Stimulated activated CD4-positive, alpha-beta T cell treated with anti-CD3 and anti-CD28 coated beads, Interleukin-4, amount 100 ng/mL, for 48 hours (primary cell): ENCODE measurements around the gene NPHP3.
"Not testable (repeated sequence)": the region's sequence is repeated elsewhere in the genome, so short reads cannot be mapped to it uniquely, and the experiment has no call there.

Source experiments
- DNase-seq, 2 donors: peaks; one replicate each; pipeline ENCODE4 v3.0.0-alpha.2; 2020; ENCODE audit warnings: low read depth in 2 of 2

The NPHP3 gene, protein sequence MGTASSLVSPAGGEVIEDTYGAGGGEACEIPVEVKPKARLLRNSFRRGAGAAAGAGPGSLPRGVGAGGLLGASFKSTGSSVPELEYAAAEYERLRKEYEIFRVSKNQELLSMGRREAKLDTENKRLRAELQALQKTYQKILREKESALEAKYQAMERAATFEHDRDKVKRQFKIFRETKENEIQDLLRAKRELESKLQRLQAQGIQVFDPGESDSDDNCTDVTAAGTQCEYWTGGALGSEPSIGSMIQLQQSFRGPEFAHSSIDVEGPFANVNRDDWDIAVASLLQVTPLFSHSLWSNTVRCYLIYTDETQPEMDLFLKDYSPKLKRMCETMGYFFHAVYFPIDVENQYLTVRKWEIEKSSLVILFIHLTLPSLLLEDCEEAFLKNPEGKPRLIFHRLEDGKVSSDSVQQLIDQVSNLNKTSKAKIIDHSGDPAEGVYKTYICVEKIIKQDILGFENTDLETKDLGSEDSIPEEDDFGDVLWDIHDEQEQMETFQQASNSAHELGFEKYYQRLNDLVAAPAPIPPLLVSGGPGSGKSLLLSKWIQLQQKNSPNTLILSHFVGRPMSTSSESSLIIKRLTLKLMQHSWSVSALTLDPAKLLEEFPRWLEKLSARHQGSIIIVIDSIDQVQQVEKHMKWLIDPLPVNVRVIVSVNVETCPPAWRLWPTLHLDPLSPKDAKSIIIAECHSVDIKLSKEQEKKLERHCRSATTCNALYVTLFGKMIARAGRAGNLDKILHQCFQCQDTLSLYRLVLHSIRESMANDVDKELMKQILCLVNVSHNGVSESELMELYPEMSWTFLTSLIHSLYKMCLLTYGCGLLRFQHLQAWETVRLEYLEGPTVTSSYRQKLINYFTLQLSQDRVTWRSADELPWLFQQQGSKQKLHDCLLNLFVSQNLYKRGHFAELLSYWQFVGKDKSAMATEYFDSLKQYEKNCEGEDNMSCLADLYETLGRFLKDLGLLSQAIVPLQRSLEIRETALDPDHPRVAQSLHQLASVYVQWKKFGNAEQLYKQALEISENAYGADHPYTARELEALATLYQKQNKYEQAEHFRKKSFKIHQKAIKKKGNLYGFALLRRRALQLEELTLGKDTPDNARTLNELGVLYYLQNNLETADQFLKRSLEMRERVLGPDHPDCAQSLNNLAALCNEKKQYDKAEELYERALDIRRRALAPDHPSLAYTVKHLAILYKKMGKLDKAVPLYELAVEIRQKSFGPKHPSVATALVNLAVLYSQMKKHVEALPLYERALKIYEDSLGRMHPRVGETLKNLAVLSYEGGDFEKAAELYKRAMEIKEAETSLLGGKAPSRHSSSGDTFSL (N-terminal part only)

DNA sequence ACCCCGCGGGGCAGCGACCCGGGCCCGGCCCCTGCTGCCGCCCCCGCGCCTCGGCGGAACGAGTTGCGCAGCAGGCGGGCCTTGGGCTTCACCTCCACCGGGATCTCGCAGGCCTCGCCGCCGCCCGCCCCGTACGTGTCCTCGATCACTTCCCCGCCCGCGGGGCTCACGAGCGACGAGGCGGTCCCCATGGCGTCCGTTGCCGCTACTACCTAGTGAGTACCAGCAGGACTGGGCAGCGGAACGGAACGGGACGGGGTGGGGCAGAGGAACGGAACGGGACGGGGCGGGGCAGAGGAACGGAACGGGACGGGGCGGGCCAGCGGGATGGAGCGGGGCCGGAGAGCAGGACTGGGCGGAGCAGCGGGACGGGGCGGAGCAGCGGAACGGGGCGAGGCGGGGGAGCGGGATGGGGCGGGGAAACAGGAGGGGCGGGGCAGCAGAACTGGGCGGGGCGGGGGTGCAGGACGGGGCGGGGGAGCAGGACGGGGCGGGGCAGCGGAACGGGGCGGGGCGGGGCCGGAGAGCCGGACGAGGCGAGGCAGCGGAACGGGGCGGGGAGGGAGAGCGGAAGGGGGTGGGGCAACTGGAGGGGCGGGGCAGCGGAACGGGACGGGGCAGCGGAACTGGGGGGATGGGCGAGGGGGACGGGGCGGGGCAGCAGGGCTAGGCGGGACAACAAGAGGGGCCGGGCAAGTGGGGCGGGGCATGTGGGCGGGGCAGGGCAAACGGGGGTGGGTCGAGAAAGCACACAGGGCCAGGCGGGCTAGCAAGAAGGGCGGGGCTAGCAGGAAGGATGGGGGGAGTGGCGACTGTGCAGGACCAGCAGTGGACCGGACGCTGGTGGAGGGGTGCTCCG, at the start of gene NPHP3:
Gene NPHP3, minus strand, starts transcription at position 245 of the 859 bp plus-strand sequence. Its CDS starts 54 bp downstream, at position 191.
- DNase-seq: peak; percentile 97 to 100

DNA sequence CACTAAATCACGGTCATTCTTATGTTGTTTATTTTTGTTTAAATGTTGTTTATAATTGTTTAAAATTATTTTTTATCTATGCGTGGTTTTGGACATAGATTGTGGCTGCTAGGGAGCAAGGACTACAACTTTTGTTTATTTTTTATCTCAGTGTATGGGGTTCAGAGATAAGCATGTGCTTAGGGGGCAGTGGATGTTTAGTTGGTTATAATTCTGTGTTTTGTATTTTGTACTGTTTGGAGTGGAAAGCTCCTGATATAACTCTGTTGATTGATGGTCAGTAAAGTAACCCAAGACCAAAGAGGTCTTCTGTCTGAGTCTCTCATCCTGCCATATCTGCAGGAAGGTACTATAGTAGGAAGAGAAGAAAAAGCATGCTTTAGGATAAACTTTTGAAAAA, 36.5 kb upstream of the NPHP3 start:
- no peak for DNase-seq

DNA sequence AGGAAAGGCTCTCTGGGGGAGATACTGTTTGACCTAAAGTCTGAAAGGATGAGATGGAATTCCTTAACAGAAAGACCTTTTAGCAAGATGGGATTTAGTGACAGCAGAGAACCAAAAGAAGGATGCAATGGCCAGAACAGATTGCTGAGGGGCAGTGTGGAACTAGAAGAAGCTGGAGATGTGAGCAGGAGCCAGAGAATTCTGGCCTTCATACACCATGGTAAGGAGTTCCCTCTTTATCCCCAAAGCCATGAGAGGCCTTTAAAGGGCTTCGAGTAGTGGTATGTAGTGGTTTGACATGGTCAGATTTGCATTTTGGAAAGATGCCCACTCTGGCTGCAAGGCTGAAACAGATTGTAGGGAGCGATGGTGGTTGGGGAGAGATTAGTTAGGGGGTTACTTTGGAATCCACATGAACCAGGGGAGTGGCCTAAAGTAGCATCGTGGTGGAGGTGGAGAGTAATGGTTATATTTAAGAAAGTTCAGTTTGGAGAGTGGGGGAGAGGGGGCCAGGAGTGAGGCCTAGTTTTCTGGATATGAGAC, 34.0 kb upstream of the NPHP3 start:
- DNase-seq: no peak

DNA sequence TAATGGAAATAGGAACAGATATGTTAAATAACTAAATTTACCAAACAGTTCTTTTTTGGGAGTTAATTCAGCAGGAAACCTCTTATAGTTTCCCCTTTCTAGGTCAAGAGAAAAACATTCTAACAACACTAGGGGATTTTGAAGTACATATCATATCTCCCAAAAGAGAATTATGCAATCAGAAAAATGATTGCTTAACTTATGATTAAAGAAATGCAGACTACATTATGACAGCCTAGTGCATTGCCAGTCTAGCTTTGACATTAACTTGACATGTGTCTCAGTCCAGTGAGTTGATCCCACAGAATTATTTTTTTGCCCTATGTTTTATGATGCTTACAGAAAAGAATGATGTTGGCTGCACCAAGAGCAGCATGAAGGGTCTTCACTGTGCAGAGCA, 31.7 kb upstream of the NPHP3 start:
- DNase-seq: no peak

DNA sequence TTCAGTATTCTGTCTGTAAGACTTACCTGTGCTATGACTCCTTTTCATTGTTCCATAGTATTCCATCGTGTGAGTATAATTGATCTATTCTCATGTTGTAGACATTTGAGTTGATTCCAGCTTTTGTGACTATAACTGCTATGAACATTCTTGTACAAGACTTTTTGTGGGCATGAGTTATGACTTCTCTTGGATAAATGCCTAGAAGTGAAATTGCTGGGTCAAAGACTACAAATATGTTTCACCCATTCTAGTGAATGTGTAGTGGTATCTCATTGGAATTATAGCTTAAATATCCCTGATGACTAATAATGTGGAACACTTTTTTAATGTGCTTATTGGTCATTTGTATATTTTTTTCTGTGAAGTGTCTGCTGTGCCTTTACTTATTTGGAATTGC, 27.6 kb upstream of the NPHP3 start:
- DNase-seq: no peak

DNA sequence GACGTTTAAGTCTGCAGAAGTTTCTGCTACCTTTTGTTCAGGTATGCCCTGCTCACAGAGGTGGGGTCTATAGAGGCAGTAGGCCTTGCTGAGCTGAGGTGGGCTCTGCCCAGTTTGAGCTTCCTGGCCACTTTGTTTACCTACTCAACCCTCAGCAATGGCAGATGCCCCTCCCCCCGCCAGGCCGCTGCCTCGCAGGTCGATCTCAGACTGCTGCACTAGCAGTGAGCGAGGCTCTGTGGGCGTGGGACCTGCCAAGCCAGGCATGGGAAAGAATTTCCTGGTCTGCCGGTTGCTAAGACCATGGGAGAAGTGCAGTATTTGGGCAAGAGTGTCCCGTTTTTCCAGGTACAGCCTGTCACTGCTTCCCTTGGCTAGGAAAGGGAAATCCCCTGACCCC, 24.5 kb upstream of the NPHP3 start:
- not testable (repeated sequence) for DNase-seq

DNA sequence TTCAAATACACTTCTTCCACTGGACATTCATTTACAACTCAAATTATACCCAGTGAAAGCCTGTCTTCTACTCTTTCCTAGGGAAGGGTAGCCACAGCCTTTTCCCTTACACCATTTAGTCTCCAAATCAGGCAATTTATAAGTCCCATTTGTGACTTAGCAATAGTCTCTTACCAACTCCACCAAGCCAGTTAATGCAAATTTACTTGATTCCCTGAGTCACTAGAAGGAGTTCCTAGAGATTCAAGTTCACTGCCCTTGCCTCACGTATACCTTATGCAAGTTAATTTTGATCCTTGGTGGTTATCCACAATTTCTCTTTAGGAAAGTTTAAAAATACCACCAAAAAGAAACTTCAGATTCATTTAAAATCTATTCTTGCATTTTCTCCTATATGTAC, 16.1 kb upstream of the NPHP3 start:
- DNase-seq: no peak

DNA sequence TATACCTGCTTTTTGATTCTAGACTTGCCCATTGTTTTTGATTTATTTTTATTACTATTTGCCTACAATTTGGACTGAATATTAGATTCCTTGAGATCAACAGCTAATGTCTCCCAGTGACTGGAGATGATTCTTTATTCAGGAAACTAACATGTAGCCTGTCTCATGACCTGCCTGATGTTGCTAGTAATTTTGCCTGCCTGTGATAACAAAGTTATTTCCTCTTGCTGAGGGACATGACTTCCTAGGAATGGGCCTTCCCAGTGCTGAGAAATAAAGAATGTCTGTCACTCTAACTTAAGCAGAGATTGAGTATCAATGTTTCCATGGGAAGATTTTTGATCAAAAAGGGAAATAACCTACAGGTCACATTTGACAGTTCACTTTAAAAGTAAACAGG, 13.4 kb upstream of the NPHP3 start:
- DNase-seq: no peak

DNA sequence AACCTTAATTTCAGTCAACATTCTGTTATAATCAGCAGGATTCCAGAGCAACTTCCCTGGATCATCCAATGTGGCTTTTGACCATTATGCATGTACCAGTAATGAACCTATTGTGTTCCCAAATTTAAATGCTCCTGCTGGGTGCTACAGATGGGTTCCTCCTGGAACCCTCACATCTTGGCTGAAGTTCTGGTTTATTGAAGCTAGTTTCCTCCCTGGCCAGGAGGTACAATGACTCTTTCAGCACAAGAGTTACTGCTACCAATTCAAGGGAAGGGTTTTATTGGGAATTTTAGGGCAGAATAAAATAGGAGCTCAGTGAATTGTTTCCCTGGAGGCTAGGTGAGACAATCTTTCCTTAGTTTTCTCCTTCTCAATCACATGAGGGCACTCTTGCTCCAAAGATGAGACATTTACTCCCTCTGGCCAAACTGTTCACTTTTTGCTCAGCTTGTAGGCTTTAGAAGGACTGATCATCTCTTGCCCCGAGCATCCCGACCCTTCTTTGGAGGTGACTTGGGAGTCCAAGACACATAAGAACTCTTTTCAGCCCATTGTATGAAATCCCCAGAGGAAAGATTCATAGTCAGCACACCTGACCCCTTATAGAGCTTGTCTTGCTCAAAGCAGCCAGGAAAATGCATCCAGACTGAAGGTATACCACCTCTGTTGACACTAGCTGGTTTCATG, 8.8 kb upstream of the NPHP3 start:
- no peak for DNase-seq

DNA sequence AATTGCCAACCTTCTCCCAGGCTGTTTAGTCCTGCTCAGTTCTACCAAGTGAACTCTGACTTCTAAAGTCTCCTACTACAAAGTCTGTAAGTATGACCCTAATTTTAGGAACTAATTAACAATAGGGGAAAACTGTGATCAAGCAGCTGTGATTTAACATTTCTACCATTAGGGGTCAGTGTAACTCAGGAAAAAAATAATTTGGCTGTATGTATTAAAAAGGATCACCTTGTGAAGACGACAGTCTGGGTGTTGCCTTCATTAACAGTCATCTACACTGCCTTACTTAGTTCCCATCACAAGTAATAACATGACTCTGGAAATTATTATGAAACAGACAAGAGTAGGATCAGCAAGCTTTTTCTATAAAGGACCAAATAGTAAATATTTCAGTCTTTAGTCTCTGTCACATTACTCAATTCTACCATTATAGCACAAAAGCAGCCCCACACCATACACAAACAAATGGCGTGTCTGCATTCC, 4.2 kb upstream of the NPHP3 start:
- DNase-seq: no peak

DNA sequence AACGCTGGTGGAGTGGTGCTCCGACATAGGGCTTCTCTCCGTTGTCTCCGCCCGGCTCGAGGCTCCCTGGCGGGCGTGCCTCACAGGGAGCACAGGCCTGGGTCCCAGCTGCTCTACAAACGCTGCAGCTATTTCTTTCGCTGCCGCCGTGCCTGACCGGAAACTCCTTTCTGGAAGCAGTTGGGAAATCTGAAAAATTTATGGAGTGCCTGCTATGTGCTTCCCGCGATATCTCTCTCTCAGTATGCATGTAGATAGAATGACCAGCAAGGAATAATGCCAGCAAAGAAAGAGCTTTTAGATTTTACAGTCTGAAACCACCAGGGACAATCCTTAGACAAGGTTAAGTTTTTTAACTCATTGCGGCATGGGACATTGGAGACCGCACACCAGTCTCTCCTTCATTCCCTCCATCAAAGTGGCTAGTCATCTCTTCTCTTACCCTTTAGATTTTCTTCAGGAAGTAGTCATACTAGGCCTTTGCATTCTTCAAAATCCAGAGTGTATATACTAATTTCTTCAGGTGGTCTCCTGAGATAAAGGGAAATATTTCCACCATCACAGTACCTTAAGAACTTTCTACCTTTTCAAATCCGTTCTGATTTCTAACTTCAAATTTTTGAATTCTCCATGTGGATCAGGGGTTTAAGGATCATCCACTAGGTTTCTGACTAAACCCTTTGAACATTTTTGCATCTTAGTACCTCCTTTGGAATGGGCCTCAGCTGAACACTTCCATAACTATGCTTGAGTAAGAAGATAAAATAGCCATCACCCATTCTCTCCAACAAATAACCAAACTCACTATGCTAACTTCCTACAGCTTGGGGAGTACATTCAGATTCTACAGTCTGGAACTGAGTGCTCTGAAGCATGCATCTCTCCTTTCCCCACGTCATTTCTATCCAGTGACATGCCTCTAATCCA, 1.1 kb upstream of the NPHP3 start:
- no peak for DNase-seq

DNA sequence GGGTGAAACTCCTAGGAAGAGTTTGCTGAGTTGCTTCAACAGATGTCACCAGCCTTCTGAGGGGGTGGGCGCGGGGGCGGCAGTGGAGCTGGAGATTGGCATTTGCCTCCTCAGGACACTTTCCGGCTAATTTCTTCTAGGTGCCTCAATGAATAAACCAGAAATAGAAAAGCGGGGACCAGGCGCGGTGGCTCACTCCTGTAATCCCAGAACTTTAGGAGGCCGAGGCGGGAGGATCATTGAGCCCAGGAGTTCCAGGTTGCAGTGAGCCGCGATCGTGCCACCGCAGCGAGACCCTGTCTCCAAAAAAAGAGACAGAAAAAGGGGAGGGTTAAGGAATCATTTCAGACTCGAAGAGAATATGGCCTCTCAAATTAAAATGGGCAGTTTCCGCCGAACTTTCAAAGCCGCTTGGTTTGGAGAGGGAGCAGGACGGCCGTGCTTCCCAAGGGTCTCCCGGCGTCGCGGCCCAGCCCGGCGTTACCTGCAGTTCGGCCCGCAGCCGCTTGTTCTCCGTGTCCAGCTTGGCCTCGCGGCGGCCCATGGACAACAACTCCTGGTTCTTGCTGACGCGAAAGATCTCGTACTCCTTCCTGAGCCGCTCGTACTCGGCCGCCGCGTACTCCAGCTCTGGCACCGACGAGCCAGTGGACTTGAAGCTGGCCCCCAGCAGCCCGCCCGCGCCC, 587 bp downstream of the NPHP3 start:
- DNase-seq: no peak

DNA sequence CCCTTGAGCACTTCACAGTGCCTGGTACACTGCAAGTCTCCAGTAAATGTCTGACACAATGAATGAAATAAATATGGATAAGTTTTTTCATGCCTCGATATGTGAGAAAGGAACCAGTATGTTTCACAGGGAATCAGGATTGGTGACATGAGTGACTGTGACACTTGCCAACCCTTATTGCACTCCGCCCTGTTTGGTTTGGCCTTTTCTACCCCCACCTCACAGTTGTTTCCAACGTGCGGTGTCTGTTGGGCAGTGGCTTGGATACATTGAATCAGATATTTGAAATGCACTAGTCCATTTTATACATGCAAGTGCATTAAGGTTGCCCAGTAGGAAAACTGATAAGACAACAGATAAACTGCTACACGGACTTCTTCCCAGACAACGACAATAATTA, 2.0 kb downstream of the NPHP3 start:
- DNase-seq: no peak

DNA sequence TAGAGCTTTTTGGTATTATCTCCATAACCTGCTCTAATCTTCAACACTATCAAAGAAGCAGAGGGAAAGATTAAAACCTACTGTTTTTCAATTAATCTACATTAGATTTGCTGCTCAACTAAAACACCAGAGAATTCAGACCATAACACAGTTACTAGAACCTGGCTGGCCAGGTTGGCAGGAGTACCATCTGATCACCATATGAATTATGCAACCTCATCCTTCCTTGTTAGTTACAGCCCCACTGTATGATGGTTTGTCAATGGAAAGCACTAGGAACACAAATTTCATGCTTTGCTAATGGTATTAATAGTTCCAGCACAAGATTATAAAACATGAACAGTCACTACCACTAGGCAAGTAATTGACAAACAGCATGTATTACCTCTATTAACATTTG, 5.8 kb downstream of the NPHP3 start:
- no peak for DNase-seq

DNA sequence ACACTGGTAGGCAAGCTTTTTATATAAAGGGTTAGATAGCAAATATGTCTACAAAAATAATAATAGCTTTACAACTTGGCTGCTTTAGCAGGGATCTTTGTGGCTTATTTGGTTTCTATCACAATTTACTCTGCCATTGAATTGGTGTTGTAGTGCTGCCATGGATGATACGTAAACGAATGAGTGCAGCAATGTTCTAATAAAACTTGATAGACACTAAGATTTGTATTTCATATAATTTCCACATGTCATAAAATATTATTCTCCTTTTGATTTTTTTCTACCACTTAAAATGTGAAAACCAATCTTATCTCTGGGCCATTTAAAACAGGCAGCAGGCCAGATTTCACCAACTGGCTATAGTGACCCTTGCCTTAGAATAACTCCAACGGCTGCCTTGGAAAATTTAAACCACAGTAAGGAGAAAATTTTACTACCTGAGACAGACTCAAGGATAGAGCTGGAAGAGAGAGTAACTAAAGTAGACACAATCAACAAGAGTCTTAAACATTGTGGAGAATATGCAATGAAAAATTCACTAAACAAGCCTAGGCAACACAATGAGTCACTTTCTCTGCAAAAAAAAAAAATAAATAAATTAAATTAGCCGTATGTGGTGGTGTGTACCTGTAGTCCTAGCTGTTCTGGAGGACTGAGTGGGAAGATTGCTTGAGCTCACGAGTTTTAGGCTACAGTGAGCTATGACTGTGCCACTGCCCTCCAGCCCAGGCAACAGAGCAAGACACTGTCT, 8.1 kb downstream of the NPHP3 start:
- no peak for DNase-seq

DNA sequence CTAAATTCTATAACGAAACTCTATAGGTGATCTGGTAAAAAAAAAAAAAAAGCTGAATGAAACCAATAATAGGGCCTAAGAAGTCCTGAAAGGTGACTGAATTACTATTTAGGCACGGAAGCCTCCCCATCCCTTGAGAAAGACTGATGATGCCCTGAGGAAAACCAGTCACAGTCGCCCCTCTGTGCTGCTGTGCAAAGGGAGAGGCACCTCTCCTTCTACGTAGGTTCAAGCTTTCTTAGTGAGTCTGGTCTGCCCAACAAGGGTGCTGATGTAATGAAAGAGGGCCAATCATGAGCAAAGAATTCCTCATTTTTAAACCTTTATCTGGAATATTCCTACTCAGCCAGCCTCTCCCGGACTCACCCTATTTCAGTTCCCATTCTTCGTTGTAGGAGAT, 11.9 kb downstream of the NPHP3 start:
- no peak for DNase-seq

DNA sequence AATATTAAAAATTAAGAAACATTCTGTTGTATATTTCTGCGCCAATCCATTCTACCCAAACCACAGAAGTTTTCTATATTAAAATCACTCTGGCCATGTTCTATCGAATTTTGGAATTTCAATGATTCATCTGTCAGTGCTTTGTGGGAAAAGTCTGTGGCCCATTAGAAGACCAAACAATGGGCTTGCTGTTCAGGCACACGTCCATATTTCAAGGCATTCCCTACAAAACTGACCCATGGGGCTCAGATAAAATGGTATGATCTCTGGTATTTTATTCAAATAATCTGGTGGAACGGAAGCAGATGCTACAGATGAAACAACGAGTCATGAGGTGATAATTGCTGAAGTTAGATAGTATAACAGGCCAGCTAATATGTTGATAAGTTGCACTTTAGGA, 12.4 kb downstream of the NPHP3 start:
- no peak for DNase-seq

DNA sequence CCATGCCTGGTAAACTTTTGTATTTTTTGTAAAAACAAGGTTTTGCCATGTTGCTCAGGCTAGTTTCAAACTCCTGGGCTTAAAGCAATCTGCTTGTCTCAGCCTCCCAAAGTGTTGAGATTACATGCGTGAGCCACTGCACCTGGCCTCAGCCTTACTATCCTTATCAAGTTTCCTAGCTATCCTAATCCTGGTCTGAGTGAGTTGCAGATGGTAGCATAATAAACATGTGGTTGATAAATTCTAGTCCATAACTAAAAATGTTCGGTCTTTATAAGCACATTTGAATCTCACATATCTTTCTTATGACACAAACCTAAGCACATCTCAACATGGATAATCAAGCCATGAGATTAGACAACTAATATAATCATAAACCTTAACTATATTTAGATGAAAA, 18.5 kb downstream of the NPHP3 start:
- no peak for DNase-seq
